Raji (cell line): ENCODE data around the gene SYT17.

Experiments
- POLR2A ChIP-seq: IDR thresholded peaks from 2 replicates; pipeline ENCODE4 v1.6.1; 2011; ENCODE audit warnings: low read depth, low read length, control low read depth; ENCODE audit not compliant: insufficient read depth

Gene SYT17

DNA sequence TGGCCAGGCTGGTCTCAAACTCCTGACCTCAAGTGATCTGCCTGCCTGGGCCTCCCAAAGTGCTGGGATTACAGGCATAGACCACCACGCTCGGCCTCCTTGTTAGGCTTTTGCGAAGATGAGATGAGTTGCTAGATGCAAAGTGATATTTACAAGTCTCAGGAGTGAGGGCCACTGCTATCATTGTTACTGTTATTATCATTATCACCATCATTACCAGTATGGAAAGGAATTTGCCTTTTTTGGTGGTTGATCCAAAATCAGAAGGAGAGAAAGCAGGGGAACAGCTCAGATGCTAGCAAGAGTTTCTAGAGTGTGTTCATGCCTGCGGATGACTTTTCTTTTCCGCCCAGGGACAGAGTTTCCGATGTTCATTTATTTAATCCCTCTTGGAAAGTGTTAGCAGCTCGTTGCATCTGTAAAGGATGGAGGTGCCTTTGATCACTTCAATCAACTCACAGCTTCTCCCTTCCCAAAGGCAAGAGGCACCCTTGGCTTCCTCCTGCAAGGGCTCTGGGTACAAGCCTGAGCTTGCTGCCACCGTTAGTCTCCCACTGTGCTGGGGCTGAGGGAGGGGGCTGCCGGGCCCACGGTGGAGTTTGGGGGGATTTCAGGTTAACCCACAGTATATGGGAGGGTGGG lies 32.7 kb upstream of the SYT17 start:
- TF ChIP-seq POLR2A = no peak

- no peak for TF ChIP-seq POLR2A
These were observed 32.1 kb upstream of the SYT17 start for GRCh38 chr16:19135896-19136438.

- no peak for TF ChIP-seq POLR2A
These were observed 31.4 kb upstream of the SYT17 start for GRCh38 chr16:19136549-19137196.

- no peak for TF ChIP-seq POLR2A
These were observed 30.6 kb upstream of the SYT17 start for GRCh38 chr16:19137201-19138128.

- no peak for TF ChIP-seq POLR2A
These were observed 29.4 kb upstream of the SYT17 start for GRCh38 chr16:19138601-19139000.

DNA sequence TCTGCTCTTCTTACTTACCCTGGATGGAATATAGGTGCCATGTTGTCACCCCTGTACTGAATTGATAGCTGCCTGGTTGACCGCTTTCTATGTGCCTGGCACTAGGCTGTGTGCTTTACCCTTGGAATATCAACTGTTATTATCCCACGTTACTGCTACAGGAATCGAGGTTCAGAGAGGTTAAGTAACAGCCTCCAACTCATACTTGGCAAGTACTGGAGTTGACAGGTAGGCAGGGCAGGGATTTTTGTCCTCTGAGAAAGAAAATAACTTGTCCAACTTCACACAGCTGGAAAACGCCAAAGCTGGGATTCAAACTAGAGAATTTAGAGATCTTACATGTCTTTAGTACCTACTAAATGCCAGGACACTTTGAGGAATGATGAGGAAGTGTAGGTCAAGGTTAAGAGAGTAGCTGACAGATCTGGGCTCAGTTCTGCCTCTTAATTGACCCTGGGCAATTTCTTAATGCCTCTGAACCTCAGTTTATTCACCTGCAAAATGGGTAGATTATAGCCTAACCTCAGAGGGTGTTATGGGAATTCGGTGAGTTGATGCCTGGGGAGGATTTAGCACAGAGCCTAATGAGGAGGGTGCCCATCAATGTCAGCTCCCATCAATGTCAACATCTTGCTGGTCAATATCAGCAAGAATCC lies 28.5 kb upstream of the SYT17 start:
- no peak for TF ChIP-seq POLR2A

DNA sequence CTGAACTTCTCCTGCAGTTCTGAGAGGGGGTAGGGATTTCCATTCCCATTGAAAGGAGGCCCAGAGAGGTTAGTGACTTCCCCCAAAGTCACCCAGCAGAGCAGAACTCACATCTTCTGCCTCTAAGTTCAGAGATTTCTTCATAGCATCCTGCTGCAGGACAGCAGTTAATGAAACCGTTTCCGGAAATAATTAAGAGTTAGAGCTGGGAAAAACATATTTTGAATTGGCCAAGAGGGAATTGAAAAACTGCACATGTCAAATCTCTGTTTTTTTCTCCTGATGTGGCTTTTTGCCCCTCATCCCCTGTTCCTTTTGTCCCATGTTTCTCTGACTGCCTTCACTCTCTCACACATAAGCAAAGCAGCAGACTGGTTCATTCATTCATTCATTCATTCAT lies 27.6 kb upstream of the SYT17 start:
- no peak for TF ChIP-seq POLR2A

GRCh38 chr16:19142939-19143598 lies 25.0 kb upstream of the SYT17 start:
- TF ChIP-seq POLR2A = no peak

GRCh38 chr16:19143599-19143956 lies 24.5 kb upstream of the SYT17 start:
- no peak for TF ChIP-seq POLR2A

- TF ChIP-seq POLR2A = no peak
These were observed 23.0 kb upstream of the SYT17 start for GRCh38 chr16:19145010-19145409.

DNA sequence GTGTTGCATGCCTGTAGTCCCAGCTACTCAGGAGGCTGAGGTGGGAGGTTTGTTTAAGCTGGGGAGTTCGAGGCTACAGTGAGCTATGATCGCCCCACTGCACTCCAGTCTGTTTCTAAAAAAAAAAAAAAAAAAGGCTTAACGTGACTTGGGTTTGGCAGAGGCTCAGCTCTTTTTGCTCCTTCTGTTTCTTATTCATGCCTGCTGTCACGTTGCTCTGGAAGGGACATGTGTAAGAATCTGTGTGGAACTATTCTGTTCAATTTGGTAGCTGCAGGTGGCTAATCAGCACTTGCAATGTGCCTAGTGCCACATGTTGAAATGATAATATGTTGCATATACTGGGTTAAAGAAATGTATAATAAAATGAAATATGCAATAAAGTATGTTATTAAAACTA lies 20.9 kb upstream of the SYT17 start:
- TF ChIP-seq POLR2A = no peak

DNA sequence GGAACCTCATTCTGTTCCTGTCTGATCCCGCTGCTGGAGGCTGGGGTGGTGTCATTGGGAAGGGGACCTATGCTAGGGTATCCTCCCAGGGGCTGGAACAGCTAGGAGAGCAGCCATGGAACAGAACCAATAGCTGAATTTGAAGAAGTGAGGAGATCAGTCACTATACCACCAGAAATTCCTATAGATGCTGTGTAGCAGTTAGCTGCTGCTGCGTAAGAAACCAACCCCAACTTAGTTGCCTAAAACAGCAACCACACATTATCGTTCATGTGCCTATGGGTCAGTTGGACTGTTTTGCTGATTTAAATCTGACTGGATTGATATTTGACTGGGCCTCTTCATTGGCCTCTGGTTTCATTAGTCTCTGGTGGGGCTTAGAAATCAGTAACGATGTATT lies 20.4 kb upstream of the SYT17 start:
- TF ChIP-seq POLR2A = no peak

DNA sequence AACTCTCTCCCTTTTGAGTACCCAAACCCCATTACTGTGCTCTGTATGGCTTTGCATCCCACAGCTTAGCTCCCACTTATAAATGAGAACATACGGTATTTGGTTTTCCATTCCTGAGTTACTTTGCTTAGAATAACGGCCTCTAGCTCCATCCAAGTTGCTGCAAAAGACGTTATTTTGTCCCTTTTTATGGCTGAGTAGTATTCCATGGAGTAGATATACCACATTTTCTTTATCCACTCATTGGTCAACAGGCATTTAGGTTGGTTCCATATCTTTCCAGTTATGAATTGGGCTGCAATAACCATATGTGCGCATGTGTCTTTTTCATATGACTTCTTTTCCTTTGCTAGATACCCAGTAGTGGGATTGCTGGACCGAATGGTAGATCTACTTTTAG lies 19.9 kb upstream of the SYT17 start:
- no peak for TF ChIP-seq POLR2A

DNA sequence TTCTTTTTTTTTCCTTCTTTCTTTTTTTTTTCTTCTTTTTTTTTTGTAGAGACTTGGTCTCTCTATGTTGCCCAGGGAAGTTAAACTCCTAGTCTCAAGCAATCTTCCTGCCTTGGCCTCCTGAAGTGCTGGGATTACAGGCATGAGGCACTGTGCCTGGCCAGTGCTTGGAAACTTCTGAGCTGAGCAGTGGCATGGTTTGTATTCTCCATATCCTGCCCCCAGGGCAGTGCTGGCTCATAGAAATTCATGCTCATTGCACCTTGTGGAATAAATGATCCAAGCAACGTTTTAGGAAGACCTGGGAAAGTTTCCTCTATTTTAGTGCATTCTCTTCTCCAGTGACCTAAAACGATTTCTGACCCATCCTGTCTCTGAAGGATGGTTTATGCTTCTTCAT lies 16.7 kb upstream of the SYT17 start:
- TF ChIP-seq POLR2A = no peak

DNA sequence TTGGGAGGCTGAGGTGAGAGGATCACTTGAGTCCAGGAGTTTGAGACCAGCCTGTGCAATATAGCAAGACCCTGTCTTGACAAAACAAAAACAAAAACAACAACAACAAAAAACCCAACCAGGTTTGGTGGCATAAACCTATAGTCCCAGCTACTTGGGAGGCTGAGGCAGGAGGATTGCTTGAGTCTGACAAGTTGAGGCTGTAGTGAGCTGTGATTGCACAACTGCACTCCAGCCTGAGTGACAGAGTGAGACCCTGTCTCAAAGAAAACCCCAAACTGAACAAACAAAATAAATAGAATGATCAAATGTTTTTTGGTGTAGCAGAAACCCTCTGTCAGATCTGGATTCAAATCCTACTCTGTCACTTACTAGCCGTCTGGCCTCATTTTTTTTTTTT lies 16.0 kb upstream of the SYT17 start:
- no peak for TF ChIP-seq POLR2A
